GM11168 (cell line): Measurements from ENCODE around the gene TMCC1.

Experiments used
- in situ Hi-C: fragments of 300-500 bp; cut with MboI; formaldehyde crosslinking; loops from one replicate; pipeline ENCODE4 v1.12.0; 2022; ENCODE audit warnings: low sequenced_read_pairs; ENCODE audit not compliant: unreplicated experiment

The TMCC1 gene

DNA sequence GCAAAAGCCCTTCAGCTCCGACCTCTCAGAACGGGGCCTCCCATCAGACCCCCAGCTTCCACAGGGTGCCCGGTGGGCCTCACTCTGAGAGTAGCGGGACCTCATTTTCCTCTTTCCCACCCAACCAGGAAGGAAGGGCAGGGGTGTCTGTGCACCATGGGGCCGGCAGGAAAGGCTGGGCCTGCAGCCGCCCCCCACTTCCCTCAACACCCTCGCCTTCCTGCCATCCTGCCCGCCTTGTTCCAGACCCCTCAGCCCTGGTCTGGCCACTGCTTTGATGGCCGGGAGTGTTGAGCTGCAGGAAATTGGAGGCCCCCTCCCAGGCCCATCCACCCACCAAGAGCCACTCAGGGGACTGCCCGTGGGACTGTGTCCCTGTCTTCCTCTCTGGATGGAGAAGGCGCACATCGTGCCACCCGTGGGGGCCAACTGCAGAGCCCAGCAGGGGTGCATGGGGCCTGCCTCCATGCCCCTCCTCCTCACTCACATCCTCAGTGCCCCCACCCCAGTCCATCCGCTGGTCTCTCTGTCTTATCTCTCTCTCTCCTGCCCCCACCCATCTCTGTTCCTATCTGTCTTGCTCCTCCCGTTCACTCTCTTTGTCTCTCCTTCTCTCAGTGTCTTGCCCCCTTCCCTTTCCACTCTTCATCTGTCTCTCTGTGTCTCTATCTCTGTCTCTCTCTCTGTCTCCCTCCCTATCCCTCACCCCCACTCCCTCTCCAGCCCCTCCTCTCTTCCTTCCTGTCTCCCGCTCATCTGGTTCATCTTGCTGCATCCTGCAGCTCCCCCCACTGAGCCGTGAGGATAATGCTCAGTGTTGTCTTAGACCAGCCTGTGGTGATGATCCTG lies 285.2 kb downstream of the TMCC1 start:
- in situ Hi-C loops, result no loop called here

DNA sequence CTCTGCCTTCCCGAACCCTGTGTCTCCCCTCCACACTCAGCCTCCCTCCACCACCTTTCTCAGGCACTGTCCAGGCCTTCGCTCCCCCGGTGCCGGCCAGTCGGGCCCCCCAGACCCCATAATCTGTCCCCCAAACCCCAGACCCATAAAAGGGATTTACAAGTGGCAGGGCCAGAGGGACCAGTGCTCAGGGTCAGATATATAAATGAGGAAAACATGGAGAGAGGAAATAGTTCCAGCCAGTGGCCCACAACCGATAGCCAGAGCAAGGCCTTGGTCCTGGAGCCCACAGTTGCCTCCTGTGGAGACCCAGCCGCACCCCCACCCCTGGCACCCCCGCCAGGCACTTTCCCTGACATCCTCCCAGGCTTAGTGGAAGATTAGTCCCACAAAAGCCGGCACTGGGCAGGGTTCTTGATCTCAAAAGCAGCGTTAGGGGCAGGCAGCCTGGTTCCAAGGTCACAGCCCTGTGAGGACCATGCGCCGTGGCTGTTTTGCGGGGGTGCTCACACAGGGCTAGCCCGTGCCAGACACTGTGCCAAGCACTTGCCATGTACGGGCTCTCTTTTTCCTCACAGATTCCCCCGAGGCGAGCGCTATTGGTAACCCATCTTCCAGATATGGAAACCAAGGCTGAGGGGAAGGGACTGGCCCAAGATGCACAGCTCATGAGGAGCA lies 286.0 kb downstream of the TMCC1 start:
- in situ Hi-C loops, result no loop called here

DNA sequence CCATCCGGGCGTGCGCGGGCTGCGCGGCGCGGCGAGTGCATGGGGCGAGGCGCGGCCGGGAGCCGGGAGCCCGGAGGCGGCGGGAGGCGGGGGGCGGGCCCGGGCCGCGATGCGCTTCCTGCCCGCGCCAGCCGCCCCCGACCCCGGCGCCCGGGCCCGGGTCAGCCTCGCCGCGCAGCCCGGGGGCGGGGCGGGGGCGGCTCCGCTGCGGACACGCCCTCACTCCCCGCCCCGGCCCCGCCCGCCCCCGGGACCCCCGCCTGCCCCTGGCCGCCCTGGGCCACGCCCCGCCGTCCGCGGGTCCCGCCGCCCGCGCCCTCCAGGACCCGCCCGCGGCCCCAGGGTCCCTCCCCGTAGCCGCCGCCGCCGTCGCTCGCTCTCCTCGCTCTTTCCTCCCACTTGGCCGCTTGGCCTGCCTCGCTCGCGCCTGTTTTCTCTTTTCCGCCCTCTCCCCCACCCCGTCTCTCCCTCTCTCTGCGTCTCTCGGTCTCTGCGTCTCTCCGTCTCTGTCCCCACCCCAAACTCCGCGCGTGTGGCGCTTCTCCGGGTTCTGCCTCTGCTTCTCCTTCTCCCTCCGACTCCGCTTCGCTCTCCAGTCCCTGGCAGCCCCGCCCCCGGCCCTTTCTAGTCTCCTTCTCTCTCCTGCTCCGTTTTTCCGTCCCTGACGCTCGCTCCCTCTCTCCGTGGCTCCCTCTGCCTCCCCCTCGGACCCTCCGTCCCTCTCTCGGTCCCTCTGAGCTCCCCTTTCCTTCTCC lies 286.7 kb downstream of the TMCC1 start, which contains the start of gene PLXND1:
Gene PLXND1, minus strand, starts transcription at position 41 of the 755 bp plus-strand sequence. Its CDS starts 37 bp downstream, at position 4.
- in situ Hi-C loops, result no loop called here

DNA sequence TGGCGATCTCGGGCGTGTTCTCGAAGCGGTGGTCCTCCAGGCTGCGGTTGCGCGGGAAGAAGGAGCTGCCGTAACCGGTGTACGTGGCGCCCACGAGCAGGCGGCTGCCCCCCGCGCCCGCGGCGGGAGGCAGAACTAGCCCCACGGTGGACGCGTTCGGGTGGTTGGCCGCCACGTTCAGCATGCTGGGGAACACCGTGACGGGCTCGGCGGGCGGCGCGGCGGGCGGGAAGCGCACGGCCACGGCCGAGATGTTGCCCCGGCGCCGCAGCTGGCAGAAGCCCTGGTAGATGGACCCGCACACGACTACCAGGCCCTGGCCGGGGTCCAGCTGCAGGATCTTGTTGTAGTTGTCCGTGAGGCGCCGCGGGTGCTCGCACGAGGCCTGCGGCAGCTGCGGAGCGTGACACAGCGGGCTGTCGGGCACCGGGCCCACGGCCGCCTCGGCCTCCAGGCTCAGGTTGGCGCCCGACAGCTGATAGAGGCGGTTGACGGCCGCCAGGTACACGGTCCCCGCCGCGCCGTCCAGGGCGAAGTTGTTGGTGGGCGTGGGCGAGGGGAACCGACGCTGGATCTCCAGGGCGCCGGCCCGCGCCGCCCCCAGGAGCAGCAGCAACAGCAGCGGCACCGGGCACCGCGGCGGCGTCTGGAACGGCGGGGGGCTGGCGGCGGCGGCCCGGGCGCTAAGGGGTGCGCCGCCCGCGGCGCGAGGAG lies 287.4 kb downstream of the TMCC1 start:
- in situ Hi-C loops, result no loop called here

DNA sequence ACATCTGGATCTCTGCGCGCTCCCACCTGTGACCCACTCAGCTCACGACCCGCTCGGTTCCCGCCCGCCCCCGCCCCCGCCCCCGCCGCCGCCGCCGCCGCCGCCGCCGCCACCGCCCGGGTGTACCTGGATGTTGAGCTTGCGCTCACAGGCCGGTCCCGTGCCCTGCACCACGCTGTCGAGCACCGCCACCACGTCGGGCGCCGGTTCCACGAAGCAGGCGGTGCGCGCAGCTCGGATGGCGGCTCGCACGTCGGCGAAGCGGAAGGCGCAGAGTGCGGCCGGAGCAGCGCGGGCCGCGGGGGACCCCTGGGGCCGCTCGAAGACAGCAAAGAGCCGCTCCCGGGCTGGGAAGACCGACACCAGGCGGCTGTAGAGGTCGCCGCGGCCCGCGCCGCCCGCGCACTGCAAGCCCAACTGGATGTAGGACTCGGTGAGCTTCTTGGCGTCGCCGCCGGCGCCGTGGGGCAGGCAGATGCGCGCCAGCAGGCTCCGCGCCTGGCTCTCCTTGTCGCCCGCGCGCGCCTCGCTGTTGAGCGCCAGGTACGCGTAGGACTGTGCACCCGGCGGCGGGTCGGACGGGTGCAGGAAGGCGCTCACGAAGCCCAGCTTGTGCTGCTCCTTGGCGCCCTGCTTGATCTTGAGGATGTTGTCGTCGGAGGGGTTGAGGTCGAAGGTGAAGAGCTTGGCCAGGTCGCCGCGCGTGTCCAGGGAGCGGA lies 288.1 kb downstream of the TMCC1 start:
- in situ Hi-C loops, result no loop called here

DNA sequence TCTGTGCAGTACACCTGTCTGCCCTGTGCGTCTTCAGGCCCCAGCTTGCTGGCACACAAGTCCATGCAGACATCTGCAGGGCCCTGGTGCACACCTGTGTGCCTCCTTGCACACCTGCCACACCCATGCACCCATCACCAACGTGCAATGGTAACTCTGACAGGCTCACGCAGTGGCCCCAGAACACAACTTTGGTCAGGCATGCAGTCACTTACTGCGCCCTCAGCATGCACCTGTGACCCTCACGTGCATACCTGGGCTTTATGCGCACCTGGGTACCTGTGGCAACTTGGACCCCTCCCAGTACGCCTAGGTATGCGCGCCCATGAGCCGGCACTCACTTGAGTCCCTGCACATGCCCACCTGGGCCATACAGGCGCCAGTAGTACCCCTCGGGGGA lies 288.7 kb downstream of the TMCC1 start:
- in situ Hi-C loops, result no loop called here

DNA sequence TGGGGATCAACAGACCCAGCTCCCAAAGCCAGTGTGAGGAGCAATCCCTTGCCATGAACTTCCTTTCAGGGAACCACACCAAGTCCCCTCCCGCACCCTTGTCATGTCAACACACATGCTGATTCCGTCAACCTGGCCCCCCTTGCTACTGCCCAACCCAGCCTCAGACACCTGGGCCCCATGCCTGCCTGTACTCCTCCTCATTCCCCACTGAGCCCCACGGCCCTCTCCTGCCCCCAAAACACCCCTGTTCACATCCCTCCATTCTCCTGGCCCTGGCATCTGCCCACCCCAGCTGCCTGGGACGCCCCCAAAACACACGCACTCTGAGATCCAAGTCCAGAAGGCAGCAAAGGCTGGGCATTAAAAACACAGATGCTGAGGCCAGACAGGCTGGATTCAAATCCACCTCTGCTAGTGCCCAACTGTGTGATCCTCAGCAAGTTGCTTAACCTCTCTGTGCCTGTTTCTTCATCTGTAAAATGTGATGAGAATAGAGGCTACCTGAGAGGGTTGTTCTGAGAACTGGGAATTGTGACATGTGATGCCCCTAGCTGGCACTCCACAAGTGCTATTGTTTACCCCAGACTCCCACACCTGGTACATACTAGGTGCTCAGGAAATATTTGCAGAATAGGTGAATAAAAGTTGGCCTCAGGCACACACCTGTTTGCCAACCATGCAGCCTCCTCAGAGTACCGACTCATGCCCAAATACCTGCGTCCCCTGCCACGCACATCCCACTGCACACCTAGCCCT lies 289.3 kb downstream of the TMCC1 start:
- in situ Hi-C loops, result no loop called here

DNA sequence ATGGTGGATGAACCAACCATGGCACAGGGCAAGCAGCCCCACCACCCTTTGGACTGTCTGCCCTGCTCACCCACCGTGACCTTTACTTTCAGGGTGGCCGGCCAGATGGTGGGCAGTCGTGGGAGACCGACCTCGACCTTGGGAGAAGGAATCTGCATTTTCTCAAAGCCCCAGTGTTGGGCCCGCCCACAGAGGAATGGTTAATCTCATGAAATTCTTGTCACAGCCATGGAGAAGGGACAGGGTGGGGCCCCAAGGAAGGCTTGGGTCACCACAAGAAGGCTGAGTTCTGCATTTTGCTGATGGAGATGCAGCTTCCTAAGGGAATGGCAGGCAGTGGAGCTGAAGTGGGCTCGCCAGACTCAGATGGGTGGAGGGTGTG lies 290.0 kb downstream of the TMCC1 start:
- in situ Hi-C loops, result no loop called here

DNA sequence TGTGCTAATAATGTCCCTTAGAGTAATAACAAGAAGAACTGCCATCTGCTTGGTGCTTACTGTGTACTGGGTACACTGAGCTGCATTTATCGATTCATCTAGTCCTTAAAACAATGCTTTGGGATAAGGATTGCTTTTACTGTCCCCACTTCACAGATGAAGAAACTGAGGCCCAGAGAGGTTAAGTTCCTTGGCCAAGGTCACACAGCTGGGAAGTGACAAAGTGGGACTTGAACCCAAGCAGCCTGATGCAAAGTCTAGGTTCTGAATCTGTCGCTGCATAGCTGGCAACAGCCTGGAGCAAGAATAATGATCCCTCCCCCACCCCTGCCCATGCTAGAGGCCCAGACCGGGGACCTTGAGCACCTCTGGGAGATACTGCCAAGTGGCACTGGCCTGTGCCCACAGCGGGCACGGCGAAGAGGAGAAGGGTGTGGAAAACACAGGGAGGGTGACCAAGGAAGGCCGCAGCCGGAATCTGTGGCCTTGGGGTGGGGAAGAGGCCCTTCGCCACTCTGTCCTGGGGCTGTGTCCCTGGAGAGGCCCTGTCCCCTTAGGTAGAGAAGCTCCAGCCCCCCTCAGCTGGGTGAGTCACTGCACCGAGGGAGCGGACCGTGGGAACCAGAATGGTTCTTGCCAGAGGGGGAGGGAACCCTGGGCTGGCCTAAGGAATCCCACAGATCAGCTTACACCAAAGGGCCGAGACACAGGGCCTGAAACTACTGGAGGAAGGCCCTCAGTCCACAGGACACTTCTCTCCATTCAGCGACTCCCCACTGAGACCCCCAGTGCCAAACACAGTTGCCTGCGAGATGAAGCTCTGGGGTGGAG lies 290.6 kb downstream of the TMCC1 start:
- in situ Hi-C loops, result no loop called here

DNA sequence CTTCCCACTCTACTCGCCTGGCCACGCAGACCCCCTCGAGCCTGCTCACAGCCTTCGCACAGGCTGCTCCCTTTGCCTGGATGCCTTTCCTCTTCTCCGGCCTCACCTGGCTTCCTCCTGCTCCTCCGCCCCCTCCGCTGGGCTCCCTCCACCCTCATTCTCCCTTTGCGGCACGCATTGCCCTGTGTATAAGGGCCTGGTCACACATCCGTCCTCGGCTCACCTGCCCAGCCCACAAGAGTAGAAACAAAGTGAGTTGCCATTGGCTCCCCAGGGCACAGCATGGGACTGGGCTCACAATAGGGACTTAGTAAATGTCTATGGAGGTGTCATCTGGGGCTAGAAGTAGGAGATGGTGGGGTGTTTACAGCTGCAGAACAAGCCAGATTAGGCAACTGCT lies 291.2 kb downstream of the TMCC1 start:
- in situ Hi-C loops, result no loop called here

DNA sequence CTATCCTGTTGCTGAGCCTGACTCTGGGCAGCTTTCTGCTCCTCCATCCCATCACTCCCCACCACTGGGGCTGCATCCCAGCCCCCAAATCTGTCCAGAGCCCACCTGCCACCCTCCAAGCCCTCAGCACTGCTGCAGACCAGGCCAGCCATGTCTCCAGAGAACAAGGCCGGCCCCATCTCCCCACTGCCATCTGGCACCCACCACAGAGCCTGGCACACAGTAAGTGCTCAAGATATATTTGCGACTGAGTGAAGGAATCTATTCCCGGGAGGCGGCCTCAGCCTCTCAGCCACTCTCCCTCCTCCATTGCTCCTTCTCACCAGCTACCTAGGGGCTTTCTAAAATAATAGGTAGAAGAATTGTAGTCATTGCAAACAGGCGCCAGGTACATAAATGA lies 291.8 kb downstream of the TMCC1 start:
- in situ Hi-C loops, result no loop called here

DNA sequence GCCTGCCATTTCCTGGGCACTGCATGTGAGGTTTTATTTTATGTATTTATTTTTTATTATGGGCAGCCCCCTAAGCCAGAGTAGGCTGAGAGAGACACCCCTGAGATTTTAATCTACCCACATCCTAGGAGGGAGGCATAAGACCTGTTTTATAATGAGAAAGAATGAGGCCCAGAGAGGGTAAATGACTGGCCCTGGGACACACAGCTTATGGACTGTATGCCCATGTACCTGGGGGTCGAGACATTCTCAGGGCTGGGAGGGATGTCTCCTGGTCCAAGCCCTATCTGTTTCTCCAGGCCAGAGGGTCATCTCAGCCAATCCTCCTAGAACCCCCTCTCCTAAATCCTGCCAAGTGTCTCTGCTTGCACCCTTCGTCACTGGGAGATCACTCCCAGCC lies 293.2 kb downstream of the TMCC1 start:
- in situ Hi-C loops, result no loop called here

DNA sequence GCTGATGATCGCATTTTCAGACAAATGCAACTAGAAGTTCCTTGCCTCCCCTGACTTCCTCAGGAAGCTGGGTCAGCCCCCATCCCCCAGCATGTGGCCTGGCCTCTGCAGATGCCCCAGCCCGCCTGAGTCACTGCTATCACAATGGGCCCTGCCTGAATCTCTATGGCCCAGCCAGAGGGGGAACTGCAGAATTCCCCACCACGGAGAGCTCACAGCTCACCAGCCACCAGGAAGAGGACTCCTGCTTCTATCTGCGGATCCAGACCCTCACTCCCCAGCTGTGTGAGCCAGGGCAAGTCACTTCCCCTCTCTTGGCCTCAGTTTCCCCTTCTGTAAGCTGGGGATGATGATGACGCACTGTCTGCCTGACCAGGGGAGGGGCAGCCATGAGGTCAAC lies 293.9 kb downstream of the TMCC1 start:
- in situ Hi-C loops, result no loop called here

DNA sequence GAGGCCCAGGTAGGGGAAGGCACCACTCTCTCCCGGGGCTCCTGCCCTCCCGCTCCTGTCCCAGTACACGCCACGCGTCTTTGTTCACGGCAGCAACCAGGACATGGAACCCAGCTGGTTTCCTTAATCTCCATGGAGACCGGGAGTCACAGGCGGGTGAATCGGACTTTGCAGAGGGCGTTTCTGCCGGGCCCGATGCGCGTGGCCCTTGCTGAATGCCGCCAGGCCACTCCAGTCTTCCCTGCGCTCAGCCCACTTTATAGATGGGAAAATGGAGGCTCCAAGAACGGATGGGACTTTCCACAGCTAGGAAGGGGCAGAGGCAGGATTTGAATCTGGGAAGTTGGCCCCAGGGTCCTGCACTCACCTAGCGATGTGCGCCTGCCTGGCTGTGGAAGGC lies 294.4 kb downstream of the TMCC1 start:
- in situ Hi-C loops, result no loop called here

DNA sequence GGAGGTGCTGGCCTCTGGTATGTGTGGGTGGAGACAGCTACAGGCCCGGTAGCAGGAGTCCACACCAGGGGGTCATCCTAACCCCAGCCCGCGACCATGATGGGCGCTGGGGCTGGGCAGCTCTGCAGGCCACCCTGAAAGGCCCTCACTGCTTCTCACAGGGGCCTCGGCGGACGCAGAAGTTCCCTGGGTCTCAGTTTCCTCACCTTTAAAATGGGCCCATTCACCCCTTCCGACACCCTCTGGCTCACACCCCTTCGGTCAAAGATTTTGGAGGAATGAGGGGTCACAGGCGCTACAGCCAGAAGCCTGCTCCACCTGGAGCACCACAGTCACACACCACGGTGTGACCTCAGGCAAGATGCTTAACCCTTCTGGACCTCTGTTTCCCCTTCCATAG lies 295.0 kb downstream of the TMCC1 start:
- in situ Hi-C loops, result no loop called here

DNA sequence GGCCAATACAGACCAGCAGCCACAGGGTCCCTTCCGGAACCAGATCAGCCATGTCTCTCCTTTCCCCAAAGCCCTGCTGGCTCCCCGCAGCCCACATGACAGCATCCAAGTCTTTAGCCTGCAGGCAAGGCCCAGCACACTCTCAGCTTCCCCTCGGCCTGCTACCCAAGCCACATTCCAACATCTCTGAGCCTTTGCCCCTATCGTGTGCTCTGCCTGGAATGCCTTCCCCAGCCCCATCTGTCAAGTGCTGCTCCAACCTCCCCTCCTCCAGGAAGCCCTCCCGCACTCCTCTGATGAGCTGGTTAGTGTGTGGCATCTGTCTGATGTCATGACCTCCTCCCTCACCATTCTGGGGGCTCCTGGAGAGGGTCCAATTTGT lies 295.5 kb downstream of the TMCC1 start:
- in situ Hi-C loops, result no loop called here
